Caco-2 (cell line): ENCODE results near the gene C19orf33. TPM values are rescaled to one million over a fixed set of nuclear protein-coding genes. Genes with fewer than 3 reads are reported as not detected.
"Not testable (repeated sequence)": the region's sequence is repeated elsewhere in the genome, so short reads cannot be mapped to it uniquely, and the experiment has no call there.

ENCODE experiments used
- BruUV-seq: library from RNA; stranded (reverse); fragments of 400-500 nt; replicated peaks from 2 replicates; lab custom pipeline; 2021; lab: Mats Ljungman, UMichigan
- CTCF ChIA-PET: fragments of 300-600 bp; sonication (Branson Sonifier 250); formaldehyde crosslinking; loops from one replicate; lab custom pipeline; 2022; ENCODE audit warnings: antibody characterized with exemption; lab: Charles Lee
- POLR2A ChIA-PET: fragments of 300-600 bp; sonication (Branson Sonifier 250); formaldehyde crosslinking; loops from one replicate; lab custom pipeline; 2022; ENCODE audit warnings: antibody characterized with exemption; lab: Charles Lee
- DNase-seq, 2 experiments: peaks; one replicate each; pipeline versions ENCODE4 v3.0.0 to v3.0.0-alpha.2; 2020 to 2022
- H3K27me3 ChIP-seq: replicated peaks from 2 replicates; pipeline ENCODE4 v1.6.0; 2011; ENCODE audit warnings: low read length; ENCODE audit not compliant: control insufficient read depth, insufficient read depth
- H3K36me3 ChIP-seq: 2 replicates; pipeline ENCODE4 v1.5.1; 2011; ENCODE audit warnings: low read length; ENCODE audit not compliant: control insufficient read depth, insufficient read depth
- H3K4me1 ChIP-seq: fragments of 250-450 bp; sonication (Bioruptor Pico); 2 replicates; pipeline ENCODE4 v1.5.1; 2020; ENCODE audit warnings: mild to moderate bottlenecking
- H3K4me3 ChIP-seq: 2 replicates; pipeline ENCODE4 v1.5.1; 2011; ENCODE audit warnings: low read depth, mild to moderate bottlenecking, control low read depth, low read length
- H3K9me3 ChIP-seq: fragments of 250-450 bp; sonication (Bioruptor Pico); 2 replicates; pipeline ENCODE4 v1.5.1; 2020; ENCODE audit warnings: mild to moderate bottlenecking, moderate library complexity
- H3K27ac Mint-ChIP-seq: one replicate; pipeline ENCODE4 v1.8.0; 2022; ENCODE audit warnings: mixed read lengths; ENCODE audit not compliant: unreplicated experiment
- H3K27me3 Mint-ChIP-seq: one replicate; pipeline ENCODE4 v1.8.0; 2022; ENCODE audit warnings: mixed read lengths; ENCODE audit not compliant: insufficient read depth, unreplicated experiment
- H3K36me3 Mint-ChIP-seq: one replicate; pipeline ENCODE4 v1.8.0; 2022; ENCODE audit warnings: mild to moderate bottlenecking, mixed read lengths; ENCODE audit not compliant: insufficient read depth, unreplicated experiment
- H3K4me1 Mint-ChIP-seq: one replicate; pipeline ENCODE4 v1.8.0; 2022; ENCODE audit warnings: low read depth, mixed read lengths; ENCODE audit not compliant: unreplicated experiment
- H3K4me3 Mint-ChIP-seq: one replicate; pipeline ENCODE4 v1.8.0; 2022; ENCODE audit warnings: mild to moderate bottlenecking, moderate library complexity, mixed read lengths; ENCODE audit not compliant: unreplicated experiment
- H3K9me3 Mint-ChIP-seq: one replicate; pipeline ENCODE4 v1.8.0; 2022; ENCODE audit warnings: mixed read lengths; ENCODE audit not compliant: unreplicated experiment
- intact Hi-C: fragments of 100-400 bp; cut with micrococcal nuclease; formaldehyde crosslinking; loops from one replicate; pipeline ENCODE4 v1.10.0; 2022; ENCODE audit not compliant: unreplicated experiment
- total RNA-seq: library from RNA; stranded (reverse); gene quantifications from 2 replicates; pipeline ENCODE4 v1.2.3, GENCODE V29; 2022
- TF ChIP-seq, protein P1 (sequence below), 2 experiments: fragments of 200-600 bp in 1 of 2; IDR thresholded peaks; 1 replicate in 1 of 2; 2 replicates in 1 of 2; pipeline versions ENCODE4 v1.5.1 to v1.8.0; 2011 to 2022; ENCODE audit warnings: antibody characterized with exemption in 1 of 2, control low read depth in 1 of 2, inconsistent platforms in 1 of 2, low read depth in 1 of 2, low read length in 1 of 2, mild to moderate bottlenecking in 1 of 2, moderate library complexity in 1 of 2; ENCODE audit not compliant: insufficient read depth in 1 of 2, severe bottlenecking in 1 of 2, unreplicated experiment in 1 of 2

Gene C19orf33
- total RNA-seq, 1 experiment from 2014 or later = 18.6 TPM

DNA sequence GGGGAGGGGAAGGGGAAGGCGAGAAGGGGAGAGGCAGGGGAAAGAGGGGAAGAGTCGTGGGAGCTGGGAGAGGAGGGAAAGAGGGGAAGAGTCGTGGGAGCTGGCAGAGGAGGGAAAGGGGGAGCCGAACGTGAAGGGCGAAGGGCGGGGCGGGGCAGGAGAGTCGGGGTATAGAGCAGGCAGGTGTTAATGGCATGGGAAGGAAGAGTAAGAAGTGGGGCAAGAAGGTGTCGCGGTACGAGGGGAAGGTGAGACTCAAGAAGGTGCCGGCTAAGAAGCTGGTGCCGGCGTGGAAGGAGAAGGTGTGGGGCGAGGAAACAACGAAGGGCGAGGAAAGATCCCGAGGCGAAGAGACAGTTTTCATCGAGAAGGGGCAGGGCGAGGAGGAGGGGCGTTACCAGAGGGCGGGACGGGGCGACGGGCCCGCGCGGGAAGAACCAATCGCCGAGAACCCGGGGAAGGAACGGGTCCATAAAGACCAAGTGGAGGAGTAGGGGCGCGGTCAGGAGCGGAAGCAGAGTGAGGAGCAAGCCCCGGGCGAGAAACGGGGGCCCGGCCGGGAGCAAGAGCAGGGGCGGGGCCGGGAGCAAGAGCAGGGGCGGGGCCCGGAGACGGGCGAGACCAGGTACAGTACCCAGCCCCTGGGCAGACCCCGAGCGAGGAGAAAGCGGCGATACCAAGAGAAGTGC is 32.0 kb downstream of the C19orf33 start:
- TF ChIP-seq, protein P1, sequence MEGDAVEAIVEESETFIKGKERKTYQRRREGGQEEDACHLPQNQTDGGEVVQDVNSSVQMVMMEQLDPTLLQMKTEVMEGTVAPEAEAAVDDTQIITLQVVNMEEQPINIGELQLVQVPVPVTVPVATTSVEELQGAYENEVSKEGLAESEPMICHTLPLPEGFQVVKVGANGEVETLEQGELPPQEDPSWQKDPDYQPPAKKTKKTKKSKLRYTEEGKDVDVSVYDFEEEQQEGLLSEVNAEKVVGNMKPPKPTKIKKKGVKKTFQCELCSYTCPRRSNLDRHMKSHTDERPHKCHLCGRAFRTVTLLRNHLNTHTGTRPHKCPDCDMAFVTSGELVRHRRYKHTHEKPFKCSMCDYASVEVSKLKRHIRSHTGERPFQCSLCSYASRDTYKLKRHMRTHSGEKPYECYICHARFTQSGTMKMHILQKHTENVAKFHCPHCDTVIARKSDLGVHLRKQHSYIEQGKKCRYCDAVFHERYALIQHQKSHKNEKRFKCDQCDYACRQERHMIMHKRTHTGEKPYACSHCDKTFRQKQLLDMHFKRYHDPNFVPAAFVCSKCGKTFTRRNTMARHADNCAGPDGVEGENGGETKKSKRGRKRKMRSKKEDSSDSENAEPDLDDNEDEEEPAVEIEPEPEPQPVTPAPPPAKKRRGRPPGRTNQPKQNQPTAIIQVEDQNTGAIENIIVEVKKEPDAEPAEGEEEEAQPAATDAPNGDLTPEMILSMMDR (IDR thresholded peaks at IDR 0.05; ENCODE audit: insufficient read depth in 1 of 2, low read depth in 1 of 2, low read length in 1 of 2, severe bottlenecking in 1 of 2, unreplicated experiment in 1 of 2) = no peak
- peak overlapping the region; percentile 93 for H3K4me3 ChIP-seq
- no peaks in the 10 kb centered on the region for H3K36me3 ChIP-seq
- peaks cover 21% of the 10 kb centered on the region for H3K4me1 ChIP-seq
- CTCF ChIA-PET = interaction anchor here (0.5 to 1.5 kb wide), 10 partner anchors 17 to 259 kb away, joined by 3 to 10 read pairs (median 6); partner anchors contain the start of genes FAM98C, KCNK6, PSMD8 and SPINT2
- DNase-seq = peak; percentile 98 to 99
- peaks cover 7% of the 10 kb centered on the region for H3K4me1 Mint-ChIP-seq
- intact Hi-C loops = loop anchor here (1.0 to 2.0 kb wide), 9 partner anchors 20 to 438 kb away; partner anchors contain the start of genes PSMD8, SIPA1L3, SPINT2 and WDR87
- POLR2A ChIA-PET = interaction anchor here (0.6 to 2.1 kb wide), 5 partner anchors 19 to 90 kb away, joined by 3 to 7 read pairs (median 7); partner anchors contain the start of genes PSMD8 and SPINT2
- H3K27me3 ChIP-seq = no peaks in the 10 kb centered on the region
- BruUV-seq = no TSS peak
- peak overlapping the region; percentile 73 for H3K27ac Mint-ChIP-seq
- H3K9me3 Mint-ChIP-seq = no peaks in the 10 kb centered on the region
- peaks cover 15% of the 10 kb centered on the region for H3K36me3 Mint-ChIP-seq
- no peaks in the 10 kb centered on the region for H3K9me3 ChIP-seq
- H3K27me3 Mint-ChIP-seq = no peaks in the 10 kb centered on the region
- H3K4me3 Mint-ChIP-seq = peak overlapping the region; percentile 93

DNA sequence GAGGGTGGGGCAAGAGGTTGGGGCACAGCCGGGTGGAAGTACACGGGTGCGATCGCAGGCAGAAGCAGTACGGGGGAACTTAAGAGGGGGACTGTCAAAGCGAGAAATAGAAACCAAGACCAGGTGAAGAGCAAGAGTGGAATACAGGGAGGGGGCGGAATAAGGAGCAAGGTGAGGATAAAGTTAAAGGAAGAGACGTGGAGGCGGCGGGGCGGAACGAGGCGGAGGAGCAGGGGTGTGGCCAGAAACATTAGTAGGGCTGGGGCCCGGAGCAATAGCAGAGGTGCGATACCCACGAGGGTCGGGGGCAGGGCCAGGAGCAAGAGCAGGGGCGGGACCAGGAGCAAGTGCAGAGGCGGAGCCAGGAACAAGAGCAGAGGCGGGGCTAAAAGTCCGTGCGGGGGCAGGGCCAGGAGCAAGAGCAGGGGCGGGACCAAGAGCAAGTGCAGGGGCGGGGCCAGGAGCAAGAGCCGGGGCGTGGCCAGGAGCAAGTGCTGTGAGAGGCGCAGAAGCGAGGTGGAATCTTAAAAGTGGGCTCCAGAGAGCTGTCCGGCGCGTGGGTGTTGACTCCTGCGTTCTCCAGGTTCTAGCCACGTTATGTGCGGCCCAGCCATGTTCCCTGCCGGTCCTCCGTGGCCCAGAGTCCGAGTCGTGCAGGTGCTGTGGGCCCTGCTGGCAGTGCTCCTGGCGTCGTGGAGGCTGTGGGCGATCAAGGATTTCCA is 32.7 kb downstream of the C19orf33 start:
- Mint-ChIP-seq H3K36me3 (peaks cover 15% of the 10 kb centered on the region), H3K4me3 (peak overlapping the region; percentile 93), H3K9me3 (no peaks in the 10 kb centered on the region), H3K4me1 (peaks cover 7% of the 10 kb centered on the region), H3K27ac (peak overlapping the region; percentile 73), H3K27me3 (no peaks in the 10 kb centered on the region)
- peak; percentile 98 for DNase-seq
- peak overlapping the region; percentile 93 for H3K4me3 ChIP-seq
- POLR2A ChIA-PET = interaction anchor here (0.6 to 2.1 kb wide), 3 partner anchors 38 to 73 kb away, joined by 6 to 7 read pairs (median 7); partner anchors contain the start of genes PSMD8 and SPINT2
- H3K27me3 ChIP-seq = no peaks in the 10 kb centered on the region
- TF ChIP-seq, protein P1 (IDR thresholded peaks at IDR 0.05; ENCODE audit: insufficient read depth in 1 of 2, low read depth in 1 of 2, low read length in 1 of 2, severe bottlenecking in 1 of 2, unreplicated experiment in 1 of 2) = no peak
- peaks cover 21% of the 10 kb centered on the region for H3K4me1 ChIP-seq
- no peaks in the 10 kb centered on the region for H3K36me3 ChIP-seq
- no TSS peak for BruUV-seq
- CTCF ChIA-PET = interaction anchor here (0.9 to 1.2 kb wide), 4 partner anchors 17 to 66 kb away, joined by 3 to 9 read pairs (median 5); partner anchors contain the start of genes FAM98C, KCNK6 and PSMD8
- intact Hi-C loops = loop anchor here (1.0 to 2.0 kb wide), 4 partner anchors 26 to 430 kb away; partner anchors contain the start of genes PSMD8, SIPA1L3 and WDR87
- no peaks in the 10 kb centered on the region for H3K9me3 ChIP-seq

DNA sequence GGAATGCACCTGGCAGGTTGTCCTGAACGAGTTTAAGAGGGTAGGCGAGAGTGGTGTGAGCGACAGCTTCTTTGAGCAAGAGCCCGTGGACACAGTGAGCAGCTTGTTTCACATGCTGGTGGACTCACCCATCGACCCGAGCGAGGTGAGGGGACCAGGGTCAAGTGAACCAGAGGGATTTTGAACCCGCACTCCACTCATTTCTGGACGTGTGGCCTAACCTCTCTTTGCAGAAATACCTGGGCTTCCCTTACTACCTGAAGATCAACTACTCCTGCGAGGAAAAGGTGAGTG is 33.3 kb downstream of the C19orf33 start:
- Mint-ChIP-seq H3K9me3 (no peaks in the 10 kb centered on the region), H3K4me1 (peaks cover 7% of the 10 kb centered on the region), H3K4me3 (peak overlapping the region; percentile 93), H3K36me3 (peaks cover 15% of the 10 kb centered on the region), H3K27me3 (no peaks in the 10 kb centered on the region), H3K27ac (peak overlapping the region; percentile 73)
- ChIA-PET POLR2A (interaction anchor here (0.6 to 2.1 kb wide), 3 partner anchors 37 to 73 kb away, joined by 6 to 7 read pairs (median 7); partner anchors contain the start of genes PSMD8 and SPINT2), CTCF (interaction anchor here (1.0 to 1.2 kb wide), 3 partner anchors 24 to 66 kb away, joined by 3 to 9 read pairs (median 7); partner anchors contain the start of genes FAM98C and PSMD8)
- Histone ChIP-seq H3K27me3 (no peaks in the 10 kb centered on the region), H3K36me3 (no peaks in the 10 kb centered on the region), H3K4me3 (peak overlapping the region; percentile 93), H3K4me1 (peaks cover 21% of the 10 kb centered on the region), H3K9me3 (no peaks in the 10 kb centered on the region)
- TF ChIP-seq, protein P1 (IDR thresholded peaks at IDR 0.05; ENCODE audit: insufficient read depth in 1 of 2, low read depth in 1 of 2, low read length in 1 of 2, severe bottlenecking in 1 of 2, unreplicated experiment in 1 of 2) = no peak
- intact Hi-C loops = loop anchor here (1.0 to 2.0 kb wide), 2 partner anchors 25 to 431 kb away; partner anchors contain the start of genes SIPA1L3 and WDR87
- no peak for DNase-seq
- TSS peak; percentile 68 for BruUV-seq

DNA sequence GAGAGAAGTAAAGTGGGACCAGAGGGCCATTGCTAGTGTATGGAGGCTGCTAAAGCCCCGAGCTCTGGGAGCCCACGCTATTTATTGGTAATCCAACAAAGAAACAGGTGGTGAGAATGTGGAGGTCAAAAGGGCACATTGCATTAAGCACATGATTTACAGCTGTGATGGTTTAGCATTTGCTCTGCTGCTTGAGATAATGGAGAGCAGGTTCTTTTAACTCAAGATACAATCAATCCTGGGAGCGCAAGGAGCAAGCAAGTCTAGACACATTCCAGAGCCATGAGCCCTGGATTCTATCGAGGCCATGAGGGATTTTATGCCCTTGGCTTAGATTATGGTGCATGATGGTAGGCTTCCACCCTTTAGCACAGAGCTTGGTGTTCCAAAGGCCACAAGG is 35.0 kb downstream of the C19orf33 start:
- H3K4me3 ChIP-seq, intact Hi-C loops, H3K27me3 ChIP-seq, H3K9me3 ChIP-seq, H3K36me3 ChIP-seq, H3K9me3 Mint-ChIP-seq, H3K4me1 Mint-ChIP-seq, H3K27me3 Mint-ChIP-seq: not testable (repeated sequence)
- BruUV-seq = TSS peak; percentile 14
- H3K27ac Mint-ChIP-seq = peak overlapping the region; percentile 77
- peaks cover 21% of the 10 kb centered on the region for H3K36me3 Mint-ChIP-seq
- POLR2A ChIA-PET = interaction anchor here (0.5 to 1.9 kb wide), 2 partner anchors 19 to 35 kb away, joined by 5 read pairs; partner anchors contain the start of gene PSMD8
- peaks cover 21% of the 10 kb centered on the region for H3K4me1 ChIP-seq
- CTCF ChIA-PET = interaction anchor here (0.7 to 1.2 kb wide), 2 partner anchors 64 to 344 kb away, joined by 3 read pairs; partner anchors contain the start of gene FAM98C
- H3K4me3 Mint-ChIP-seq = peak overlapping the region; percentile 52
- DNase-seq = peak; percentile 69 to 83
